ENCODE measurements around the gene CACNA1C.

CACNA1C gene

DNA sequence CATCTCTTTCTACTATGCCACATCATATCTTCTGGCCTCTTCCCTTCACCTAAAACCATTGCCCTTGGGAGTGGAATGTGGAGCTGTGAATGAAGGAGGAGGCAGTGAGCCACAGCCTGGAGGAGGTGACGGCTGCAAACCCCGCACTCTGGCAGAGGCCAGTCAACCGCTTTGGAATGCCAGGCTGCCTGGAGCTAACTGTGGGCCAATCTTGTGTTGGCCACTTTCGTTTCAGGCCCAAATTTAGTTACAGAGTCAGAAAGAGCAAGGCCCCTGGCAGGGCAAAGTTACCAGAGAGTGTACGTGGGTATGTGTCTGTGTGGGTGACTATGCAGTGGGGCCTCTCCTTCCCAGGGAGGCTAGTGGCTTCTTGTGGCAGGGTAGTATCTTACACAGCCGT, 40.1 kb downstream of the CACNA1C start:
- H3K27ac ChIP-seq, result no peak overlapping the region
- TF ChIP-seq, protein P1, sequence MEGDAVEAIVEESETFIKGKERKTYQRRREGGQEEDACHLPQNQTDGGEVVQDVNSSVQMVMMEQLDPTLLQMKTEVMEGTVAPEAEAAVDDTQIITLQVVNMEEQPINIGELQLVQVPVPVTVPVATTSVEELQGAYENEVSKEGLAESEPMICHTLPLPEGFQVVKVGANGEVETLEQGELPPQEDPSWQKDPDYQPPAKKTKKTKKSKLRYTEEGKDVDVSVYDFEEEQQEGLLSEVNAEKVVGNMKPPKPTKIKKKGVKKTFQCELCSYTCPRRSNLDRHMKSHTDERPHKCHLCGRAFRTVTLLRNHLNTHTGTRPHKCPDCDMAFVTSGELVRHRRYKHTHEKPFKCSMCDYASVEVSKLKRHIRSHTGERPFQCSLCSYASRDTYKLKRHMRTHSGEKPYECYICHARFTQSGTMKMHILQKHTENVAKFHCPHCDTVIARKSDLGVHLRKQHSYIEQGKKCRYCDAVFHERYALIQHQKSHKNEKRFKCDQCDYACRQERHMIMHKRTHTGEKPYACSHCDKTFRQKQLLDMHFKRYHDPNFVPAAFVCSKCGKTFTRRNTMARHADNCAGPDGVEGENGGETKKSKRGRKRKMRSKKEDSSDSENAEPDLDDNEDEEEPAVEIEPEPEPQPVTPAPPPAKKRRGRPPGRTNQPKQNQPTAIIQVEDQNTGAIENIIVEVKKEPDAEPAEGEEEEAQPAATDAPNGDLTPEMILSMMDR (conservative IDR thresholded peaks at IDR 0.05), result no peak
- no peak for TF ChIP-seq ZFX (IDR thresholded peaks at IDR 0.05)

GRCh38 chr12:2094597-2094996, 41.8 kb downstream of the CACNA1C start:
- no peak overlapping the region for H3K27ac ChIP-seq
- TF ChIP-seq, protein P1 (conservative IDR thresholded peaks at IDR 0.05), result no peak
- no peak for TF ChIP-seq ZFX (IDR thresholded peaks at IDR 0.05)

GRCh38 chr12:2095878-2096277, 43.1 kb downstream of the CACNA1C start:
- TF ChIP-seq, protein P1 (conservative IDR thresholded peaks at IDR 0.05), result no peak
- no peak for TF ChIP-seq ZFX (IDR thresholded peaks at IDR 0.05)
- no peak overlapping the region for H3K27ac ChIP-seq

DNA sequence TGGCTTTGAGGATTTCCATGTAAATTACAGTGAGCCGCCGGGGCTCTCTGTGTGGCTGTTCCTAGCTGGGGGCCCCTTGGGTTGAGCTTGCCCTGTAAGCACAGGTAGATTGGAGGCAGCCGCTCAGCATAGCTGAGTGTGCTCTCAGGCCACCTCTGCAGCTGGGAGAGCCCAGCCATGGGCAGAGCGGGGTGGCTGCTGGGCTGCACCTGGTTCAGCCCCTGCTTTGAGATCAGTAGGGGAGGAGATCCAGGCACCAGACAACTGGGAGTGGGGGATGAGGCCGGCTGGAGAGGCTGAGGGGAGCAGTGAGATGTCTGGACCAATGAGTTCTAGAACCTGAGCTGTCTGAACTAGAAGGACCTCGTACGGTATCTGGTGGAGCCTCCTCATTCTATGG, 44.8 kb downstream of the CACNA1C start:
- no peak for TF ChIP-seq ZFX (IDR thresholded peaks at IDR 0.05)
- TF ChIP-seq, protein P1 (conservative IDR thresholded peaks at IDR 0.05), result no peak
- no peak overlapping the region for H3K27ac ChIP-seq

DNA sequence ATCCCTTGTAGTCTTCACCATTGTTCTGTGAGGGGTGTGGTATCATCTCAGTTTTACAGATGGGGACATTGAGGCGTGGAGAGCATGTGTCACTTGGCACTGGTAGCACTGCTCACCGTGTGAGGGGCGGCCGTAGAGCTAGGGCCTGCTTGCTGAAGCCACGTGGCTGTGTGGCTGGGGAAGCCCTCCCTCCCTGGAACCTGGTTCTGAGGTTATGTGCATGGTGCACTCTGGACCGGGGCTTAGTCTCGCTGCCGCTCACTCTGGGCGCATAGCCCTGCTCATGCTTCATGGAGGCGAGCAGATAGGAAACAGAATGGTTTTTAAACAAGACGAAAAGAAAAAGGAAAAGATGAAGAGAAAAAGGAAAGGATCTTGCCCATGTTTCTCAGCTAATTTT, 46.1 kb downstream of the CACNA1C start:
- TF ChIP-seq ZFX (IDR thresholded peaks at IDR 0.05), result no peak
- TF ChIP-seq, protein P1 (conservative IDR thresholded peaks at IDR 0.05), result no peak
- H3K27ac ChIP-seq, result no peak overlapping the region

GRCh38 chr12:2099595-2099994, 46.8 kb downstream of the CACNA1C start:
- TF ChIP-seq ZFX (IDR thresholded peaks at IDR 0.05), result no peak
- TF ChIP-seq, protein P1 (conservative IDR thresholded peaks at IDR 0.05), result no peak
- no peak overlapping the region for H3K27ac ChIP-seq

DNA sequence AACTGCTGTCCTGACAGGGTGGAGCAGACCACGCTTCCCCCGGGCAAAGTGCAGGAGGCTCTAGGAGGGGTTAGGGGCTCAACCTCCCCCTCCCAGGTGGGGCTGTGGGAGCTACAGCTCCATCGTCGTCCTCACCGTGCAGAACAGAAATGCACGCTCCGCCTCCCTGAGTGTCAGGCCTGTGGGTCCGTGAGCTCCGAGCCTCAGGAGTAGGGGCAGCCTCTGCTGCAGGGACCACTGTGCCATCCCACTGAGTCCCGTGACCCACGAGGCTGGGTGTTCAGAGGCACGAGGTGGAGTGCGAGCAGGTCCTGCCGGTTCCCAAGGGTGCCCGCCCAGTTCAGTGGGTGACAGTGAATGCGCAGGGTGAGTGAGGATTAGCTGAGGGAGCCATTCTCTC, 48.6 kb downstream of the CACNA1C start:
- H3K27ac ChIP-seq, result no peak overlapping the region
- no peak for TF ChIP-seq ZFX (IDR thresholded peaks at IDR 0.05)
- TF ChIP-seq, protein P1 (conservative IDR thresholded peaks at IDR 0.05), result no peak

All from C4-2B (cell line).